Stimulated activated CD8-positive, alpha-beta memory T cell treated with anti-CD3 and anti-CD28 coated beads, Interleukin-4, amount 100 ng/mL, for 24 hours (primary cell): ENCODE measurements around the gene TTLL13.

Experiments used
- DNase-seq: peaks from one replicate; pipeline ENCODE4 v3.0.0-alpha.2; 2020; ENCODE audit warnings: low read depth

The TTLL13 gene

DNA sequence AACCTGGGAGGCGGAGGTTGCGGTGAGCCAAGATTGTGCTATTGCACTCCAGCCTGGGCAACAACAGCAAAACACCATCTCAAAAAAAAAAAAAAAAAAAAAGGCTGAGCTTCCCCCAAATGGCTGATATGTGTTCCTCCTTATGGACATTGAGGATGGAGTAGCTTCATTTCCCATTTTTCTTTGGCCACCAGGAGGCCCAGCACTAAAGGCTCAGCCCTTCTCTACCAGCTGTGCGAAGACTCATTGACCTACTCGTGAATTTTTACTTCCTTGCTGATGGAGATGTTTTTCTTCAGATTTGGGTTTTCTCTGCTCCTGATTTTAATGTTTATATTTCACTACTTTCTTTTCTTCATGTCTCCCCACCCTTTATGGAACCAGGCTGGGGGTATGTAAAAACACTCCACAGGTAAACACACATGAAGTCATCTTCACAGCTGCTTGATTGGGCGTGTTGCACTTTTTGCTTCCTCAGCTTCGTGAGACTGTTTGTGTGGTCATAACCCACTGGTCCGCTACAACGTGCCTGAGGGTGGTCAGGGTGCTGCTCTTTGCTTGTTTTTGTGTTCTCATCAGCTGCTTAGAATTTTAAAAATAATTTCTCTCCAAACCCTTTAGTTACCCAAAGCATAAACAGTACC lies 34.7 kb upstream of the TTLL13 start:
- no peak for DNase-seq

DNA sequence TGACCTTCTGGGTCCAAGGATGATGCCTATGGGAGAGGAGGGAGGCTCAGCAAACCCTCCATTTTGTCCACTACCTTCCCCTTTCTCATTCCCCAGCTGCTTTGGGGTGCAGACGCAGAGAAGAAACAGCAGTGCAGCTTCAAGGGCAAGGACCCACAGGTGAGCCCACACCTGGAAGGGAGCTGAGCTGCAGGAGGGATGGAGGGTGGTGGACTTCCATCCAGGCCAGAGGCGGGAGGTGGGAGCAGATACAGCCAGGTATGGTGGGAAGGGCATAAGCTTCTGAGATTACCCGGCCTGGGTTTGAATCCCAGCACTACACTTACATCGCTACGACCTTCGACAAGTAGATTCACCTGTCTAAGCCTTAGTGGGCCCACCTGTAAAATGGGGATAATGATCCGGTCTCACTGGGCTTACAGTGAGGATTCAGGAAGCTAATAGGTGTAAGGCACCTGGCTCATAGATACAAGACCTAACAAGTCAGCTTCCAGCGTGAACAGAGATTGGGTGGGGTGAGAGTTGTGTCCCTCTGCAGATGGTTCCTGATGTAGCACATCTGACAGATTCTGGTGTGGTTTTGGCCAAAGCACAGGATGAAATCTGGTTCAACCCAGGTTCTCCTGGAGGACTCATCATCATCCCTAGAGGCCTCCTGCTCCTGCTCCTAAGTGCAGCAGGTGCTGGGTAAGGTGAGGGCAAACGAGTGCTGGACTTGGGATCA lies 31.5 kb upstream of the TTLL13 start:
- DNase-seq: no peak

GRCh38 chr15:90219421-90220141 lies 29.8 kb upstream of the TTLL13 start:
- peak; percentile 42 for DNase-seq

DNA sequence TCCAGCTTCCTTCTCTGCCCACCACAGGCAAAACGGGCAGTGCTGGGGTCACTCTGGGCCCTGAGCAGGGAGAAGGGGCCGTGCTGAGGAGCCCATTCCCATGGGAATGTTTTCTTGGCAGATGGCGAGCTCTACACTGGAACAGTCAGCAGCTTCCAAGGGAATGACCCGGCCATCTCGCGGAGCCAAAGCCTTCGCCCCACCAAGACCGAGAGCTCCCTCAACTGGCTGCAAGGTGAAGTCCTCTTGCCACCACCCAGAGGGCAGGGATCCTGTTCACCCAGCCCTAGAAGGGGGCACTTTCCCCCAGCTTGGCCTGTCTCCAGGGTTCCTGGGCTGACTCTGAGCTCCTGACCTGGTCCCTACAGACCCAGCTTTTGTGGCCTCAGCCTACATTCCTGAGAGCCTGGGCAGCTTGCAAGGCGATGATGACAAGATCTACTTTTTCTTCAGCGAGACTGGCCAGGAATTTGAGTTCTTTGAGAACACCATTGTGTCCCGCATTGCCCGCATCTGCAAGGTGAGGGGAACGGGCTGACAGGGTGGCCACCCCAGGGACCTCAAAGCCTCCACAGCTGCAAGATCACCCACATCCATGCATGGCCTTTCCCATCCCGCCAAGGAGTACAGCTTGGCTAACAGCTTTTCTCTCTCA lies 28.0 kb upstream of the TTLL13 start:
- DNase-seq: no peak

GRCh38 chr15:90222547-90222946 lies 26.8 kb upstream of the TTLL13 start:
- no peak for DNase-seq

- DNase-seq: no peak
Measured at GRCh38 chr15:90223441-90224165, 25.8 kb upstream of the TTLL13 start.

- no peak for DNase-seq
Measured at GRCh38 chr15:90225047-90225446, 24.3 kb upstream of the TTLL13 start.

DNA sequence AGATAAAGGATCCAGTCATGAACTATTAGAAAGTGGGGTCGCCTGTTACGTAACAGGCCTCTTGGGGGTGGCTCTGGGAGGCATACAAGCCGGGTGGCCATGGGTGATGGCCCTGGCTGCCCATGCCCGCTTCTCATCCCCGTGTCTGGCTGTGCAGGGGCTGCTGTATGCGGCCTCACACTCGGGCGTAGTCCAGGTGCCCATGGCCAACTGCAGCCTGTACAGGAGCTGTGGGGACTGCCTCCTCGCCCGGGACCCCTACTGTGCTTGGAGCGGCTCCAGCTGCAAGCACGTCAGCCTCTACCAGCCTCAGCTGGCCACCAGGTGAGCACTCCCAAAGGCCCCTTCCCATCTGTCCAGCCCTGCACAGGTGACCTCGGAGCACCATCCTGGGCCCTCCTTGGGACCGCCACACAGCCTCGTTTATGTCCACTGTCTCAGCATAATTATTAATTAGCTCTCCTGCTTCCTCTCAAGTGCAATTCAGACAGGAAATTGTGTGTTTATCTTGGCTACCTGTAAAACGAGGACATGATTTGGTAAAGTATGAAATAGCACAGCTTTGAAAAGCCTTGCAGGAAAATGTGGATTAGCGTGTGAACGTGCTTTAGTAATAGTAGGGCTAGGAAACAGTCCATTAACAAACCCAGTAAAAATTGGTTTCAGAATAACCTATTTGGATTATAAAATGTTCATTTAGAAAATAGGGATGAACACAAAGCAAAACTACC lies 23.7 kb upstream of the TTLL13 start:
- no peak for DNase-seq

DNA sequence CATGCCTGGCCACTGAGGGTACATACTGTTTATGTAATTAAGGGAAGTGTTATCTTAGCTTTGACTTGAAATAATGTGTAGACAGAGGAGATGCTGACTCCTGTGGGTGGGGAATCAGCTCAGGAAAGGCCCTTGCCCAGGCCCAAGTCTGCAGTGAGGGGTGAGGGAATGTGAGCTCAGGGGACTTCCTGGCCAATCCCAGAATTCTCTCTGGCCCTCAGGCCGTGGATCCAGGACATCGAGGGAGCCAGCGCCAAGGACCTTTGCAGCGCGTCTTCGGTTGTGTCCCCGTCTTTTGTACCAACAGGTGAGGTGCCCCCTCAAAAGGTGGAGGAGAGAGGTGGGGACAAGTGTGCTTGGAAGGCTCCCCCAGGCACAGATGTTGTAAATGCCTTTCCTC lies 22.0 kb upstream of the TTLL13 start:
- DNase-seq: no peak

- no peak for DNase-seq
Measured at GRCh38 chr15:90227816-90228772, 21.3 kb upstream of the TTLL13 start.

- DNase-seq: no peak
Measured at GRCh38 chr15:90228960-90229359, 20.4 kb upstream of the TTLL13 start.

DNA sequence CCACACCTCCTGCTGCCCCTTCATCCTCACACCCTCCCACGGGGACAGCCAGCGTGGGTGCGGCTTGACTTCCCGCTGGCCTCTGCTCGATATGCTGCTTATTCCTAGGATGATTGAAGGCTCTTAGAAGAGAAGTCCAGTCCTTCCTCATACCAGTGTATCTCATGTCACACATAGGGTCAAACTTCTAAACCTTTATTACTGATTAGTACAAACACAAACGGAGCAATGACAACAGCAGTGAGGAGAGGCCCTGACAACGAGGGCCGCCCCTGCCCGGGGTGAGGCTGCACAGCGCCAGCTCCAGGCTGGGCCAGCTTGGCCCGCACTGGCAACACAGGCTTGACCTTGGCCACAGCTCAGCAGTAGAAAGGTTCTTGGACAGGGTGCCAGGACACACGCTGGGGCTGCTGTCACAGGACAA lies 19.3 kb upstream of the TTLL13 start:
- no peak for DNase-seq

- DNase-seq: no peak
Measured at GRCh38 chr15:90230610-90231009, 18.7 kb upstream of the TTLL13 start.

DNA sequence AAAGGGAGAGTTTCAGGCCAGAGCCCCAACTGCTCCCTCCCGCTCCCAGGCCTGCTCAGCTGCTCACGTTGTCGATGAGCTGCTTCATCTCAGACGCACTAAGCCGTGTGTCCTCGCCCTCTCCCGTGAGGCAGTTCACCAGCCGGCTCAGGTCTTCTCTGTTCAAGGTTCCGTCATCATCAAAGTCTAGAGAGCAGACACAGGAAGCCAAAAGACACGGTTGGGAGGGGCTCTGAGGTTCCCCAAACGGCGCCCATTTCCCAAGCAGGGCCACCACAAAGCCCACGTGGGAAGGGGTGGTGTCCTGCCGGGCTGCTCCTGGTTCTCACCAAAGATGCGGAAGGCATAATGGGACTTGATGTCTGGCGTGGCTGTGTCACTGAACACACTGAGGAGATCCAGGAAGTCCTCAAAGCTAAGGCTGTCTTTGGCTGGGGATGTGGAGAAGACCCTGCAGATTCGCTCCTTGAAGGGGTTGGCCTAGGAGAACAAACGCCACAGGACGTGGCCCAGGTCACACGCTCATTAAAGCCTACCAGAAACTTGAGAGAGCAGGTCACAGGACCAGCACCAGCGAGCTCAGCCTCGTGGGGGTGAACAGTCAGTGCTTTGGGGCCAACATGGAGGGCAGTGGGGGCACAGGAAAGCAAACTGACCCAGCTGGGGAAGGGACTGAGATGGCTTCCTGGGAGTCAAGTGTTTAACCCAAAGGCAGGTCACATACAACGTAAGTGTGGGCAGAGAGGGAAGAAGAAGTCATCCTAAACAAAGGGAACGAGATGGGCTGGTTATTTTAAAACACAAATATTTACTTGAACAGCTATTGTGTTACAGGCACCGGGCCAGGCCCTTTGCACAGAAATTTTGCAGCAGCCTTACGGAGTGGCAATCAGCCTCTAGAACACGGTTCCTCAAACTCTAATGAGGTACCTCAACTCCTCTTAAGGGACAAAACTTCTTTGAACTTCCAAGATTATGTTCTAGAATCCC lies 18.0 kb upstream of the TTLL13 start:
- peak; percentile 46 for DNase-seq

- DNase-seq: no peak
Measured at GRCh38 chr15:90232196-90232595, 17.2 kb upstream of the TTLL13 start.

GRCh38 chr15:90232941-90233386 lies 16.4 kb upstream of the TTLL13 start:
- DNase-seq: no peak

DNA sequence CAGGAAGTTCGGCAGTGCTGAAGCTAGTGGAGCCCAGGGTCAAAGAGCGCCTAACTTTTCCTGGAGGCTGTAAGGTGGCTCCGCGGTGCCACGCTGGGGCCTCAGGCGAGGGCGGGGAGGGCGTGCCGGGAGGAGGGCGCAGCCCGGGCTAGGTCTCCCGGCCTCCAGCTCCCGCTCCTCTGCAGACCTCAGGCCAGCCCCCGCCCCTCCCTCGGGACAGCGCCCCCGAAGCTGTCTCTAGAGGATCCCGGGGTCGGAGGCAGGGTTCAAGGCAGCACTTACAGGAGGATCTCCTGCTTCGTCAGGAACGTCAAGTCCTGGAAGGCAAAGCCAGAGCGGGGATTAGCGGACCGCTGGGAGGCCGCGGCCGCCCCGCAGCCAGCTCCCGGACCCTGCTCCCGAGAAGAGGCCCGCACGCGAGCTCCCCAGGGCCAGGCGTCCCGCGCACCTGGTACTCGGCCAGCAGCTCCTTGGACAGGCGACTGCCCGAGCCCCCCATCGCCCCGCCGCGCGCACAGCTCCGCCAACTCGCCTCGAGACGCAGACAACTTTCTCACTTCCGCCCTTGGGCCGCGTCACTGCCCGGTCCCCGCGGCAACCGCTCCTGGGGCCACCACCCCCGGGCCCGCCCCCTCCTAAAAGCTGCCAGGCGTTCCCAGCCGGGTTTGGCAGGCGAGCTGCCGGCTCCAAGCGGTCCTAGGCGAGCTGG lies 15.8 kb upstream of the TTLL13 start, which contains the start of gene CIB1:
Gene CIB1 (minus strand): TSS at position 555 of the 709 bp plus-strand sequence. CDS start 56 bp downstream, at position 499.
- DNase-seq: peak; percentile 97
